Mucosa of descending colon (tissue), 3 donors: ENCODE results near the gene VCAN. TPM values are rescaled to one million over a fixed set of nuclear protein-coding genes. Genes with fewer than 3 reads are reported as not detected.

Experiments
- ATAC-seq: fragments of 200-7000 bp; cut with Tn5 transposase; one replicate; pipeline ENCODE4 v1.9.1; 2020; ENCODE audit warnings: mild to moderate bottlenecking, moderate library complexity
- DNase-seq, 3 donors: peaks; one replicate each; pipeline ENCODE4 v3.0.0-alpha.2; 2020
- H3K36me3 ChIP-seq: fragments of 200-600 bp; one replicate; pipeline ENCODE4 v1.8.0; 2021; ENCODE audit warnings: low read depth, mild to moderate bottlenecking
- H3K4me1 ChIP-seq: fragments of 200-600 bp; one replicate; pipeline ENCODE4 v1.8.0; 2021; ENCODE audit warnings: low read depth, mild to moderate bottlenecking
- H3K4me3 ChIP-seq: fragments of 200-600 bp; one replicate; pipeline ENCODE4 v1.8.0; 2021; ENCODE audit warnings: mild to moderate bottlenecking
- H3K9me3 ChIP-seq: fragments of 200-600 bp; one replicate; pipeline ENCODE4 v1.8.0; 2021; ENCODE audit warnings: mild to moderate bottlenecking
- intact Hi-C, 2 donors: fragments of 100-400 bp; cut with DNase I in 1 of 2; cut with micrococcal nuclease in 1 of 2; formaldehyde crosslinking; loops; one replicate each; pipeline versions ENCODE4 v1.11.0 to v1.11.1; 2022; cut with DNase I, micrococcal nuclease
- total RNA-seq, 3 donors: library from RNA; stranded (reverse); fragmentation: NEBNext Ultra II Directional in 2 of 3; extraction: Animal tissue kit (Norgen Biotek cat#: 25700) in 2 of 3; gene quantifications; one replicate each; pipeline versions ENCODE4 v1.2.1 to v1.2.4, GENCODE V29; 2021 to 2023
- TF ChIP-seq, protein P1 (sequence below): fragments of 200-600 bp; IDR thresholded peaks from one replicate; pipeline ENCODE4 v1.8.0; 2022; ENCODE audit warnings: antibody characterized with exemption, mild to moderate bottlenecking
- donor health status: DM: no; HTN: no; CAD: no; lungs with moderate emphysema.
- donor health status: DM: no; HTN: no; CAD: no.
- donor health status: DM: no; HTN: yes; CAD: no.

Gene VCAN
- total RNA-seq, 3 donors from 2014 or later, result 8.8 to 36.0 (median 20.5) TPM

DNA sequence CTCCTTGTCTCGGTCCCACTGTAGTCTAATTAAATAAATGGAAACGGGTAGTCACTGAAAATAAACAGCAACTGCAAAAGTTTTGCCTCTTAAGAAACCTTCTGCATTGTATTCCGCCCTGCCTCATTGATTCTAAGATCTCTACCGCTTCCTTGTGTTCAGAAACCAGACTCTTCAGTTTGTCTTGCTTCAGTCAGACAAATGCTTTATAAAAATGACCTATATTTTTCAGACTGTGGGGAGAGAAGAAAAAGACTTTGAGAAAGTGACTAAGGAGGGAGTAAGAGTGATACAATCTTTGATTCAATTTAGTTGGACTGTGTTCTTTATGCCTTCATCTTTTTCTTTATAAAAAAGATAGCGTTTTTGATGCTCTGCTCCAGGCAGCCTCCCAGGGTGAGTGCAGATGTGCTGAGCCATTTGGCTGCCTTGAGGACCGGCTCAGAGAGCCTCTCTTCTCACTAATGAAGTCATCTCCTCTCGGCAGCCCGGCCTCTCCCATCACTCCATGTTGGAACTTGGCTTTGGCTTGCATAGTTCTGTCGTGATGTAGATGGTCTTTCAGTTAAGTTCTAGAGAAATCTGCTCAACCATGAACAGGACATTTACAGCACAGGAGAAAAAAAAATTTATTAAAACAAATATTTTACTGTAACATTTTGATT lies 4.0 kb upstream of the VCAN start:
- Histone ChIP-seq H3K9me3 (no peaks in the 10 kb centered on the region), H3K36me3 (no peaks in the 10 kb centered on the region), H3K4me3 (no peak overlapping the region), H3K4me1 (peaks cover under 1% of the 10 kb centered on the region)
- intact Hi-C loops, result no loop called here
- peak; percentile 21 for ATAC-seq
- TF ChIP-seq, protein P1, sequence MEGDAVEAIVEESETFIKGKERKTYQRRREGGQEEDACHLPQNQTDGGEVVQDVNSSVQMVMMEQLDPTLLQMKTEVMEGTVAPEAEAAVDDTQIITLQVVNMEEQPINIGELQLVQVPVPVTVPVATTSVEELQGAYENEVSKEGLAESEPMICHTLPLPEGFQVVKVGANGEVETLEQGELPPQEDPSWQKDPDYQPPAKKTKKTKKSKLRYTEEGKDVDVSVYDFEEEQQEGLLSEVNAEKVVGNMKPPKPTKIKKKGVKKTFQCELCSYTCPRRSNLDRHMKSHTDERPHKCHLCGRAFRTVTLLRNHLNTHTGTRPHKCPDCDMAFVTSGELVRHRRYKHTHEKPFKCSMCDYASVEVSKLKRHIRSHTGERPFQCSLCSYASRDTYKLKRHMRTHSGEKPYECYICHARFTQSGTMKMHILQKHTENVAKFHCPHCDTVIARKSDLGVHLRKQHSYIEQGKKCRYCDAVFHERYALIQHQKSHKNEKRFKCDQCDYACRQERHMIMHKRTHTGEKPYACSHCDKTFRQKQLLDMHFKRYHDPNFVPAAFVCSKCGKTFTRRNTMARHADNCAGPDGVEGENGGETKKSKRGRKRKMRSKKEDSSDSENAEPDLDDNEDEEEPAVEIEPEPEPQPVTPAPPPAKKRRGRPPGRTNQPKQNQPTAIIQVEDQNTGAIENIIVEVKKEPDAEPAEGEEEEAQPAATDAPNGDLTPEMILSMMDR, result no peak
- peak in 1 of 3 donors; percentile 9 for DNase-seq

DNA sequence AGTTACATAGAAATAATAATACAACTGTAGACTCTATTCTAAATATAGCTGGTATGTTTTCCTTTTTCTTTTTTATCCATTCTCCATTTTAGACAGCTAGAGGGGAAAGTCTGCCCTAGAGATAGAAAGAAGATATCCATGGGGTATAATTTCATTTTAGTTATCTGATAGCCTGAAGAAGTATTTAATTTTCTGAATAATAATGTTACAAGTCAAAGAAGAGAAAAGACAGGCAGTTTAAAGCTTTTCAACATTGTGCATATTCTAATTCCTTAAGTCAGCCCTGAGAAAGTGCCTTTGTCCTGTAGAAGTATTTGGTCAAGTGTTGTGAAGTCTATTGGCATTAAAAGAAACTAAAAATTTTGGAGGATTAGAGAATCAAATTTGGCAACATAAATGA lies 2.5 kb upstream of the VCAN start:
- ATAC-seq, result no peak
- TF ChIP-seq, protein P1, result no peak
- no peak for DNase-seq
- Histone ChIP-seq H3K9me3 (no peaks in the 10 kb centered on the region), H3K4me1 (peaks cover 12% of the 10 kb centered on the region), H3K36me3 (no peaks in the 10 kb centered on the region), H3K4me3 (no peak overlapping the region)
- intact Hi-C loops, result no loop called here

DNA sequence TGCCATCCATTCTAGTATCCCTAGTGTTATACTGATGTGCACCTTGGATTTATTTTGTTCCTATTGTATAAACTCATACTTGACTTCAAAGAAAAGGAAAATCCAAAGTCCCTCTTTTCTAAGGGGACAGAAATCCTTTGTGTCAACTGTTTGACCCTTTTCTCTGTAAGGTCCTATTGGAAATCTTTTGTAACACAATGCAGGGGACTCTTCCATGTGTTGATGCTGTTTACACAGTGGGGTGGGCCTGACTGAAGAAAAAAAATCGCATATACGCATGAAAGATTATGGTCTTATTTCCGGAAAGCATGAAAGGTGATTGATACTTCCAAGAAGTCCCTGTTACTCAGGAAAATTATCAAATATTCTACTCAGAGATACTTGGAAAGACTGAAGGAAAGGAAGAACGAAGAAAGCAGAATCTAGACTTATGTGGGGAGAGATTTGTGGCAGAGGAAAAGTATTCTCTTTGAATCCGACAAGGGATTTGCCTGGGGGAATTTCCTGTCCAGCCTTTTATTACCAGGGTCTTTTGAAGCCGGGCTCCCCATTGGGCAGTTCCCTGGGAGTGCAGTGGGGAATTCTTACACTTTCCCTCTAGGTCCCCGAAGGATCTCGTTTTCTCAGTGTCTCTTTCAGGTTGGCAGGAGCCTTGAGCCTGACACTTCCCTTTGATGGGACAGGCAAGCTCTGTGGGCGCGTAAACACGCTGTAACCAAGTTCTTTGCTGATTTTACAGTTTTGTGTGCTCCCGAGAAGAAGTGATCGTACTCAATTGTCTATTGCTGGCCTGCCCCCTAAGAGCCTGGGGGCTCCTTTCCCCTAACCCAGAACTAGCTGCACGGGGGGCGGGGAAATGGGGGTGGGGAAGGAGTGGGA lies 779 bp upstream of the VCAN start:
- Histone ChIP-seq H3K4me1 (peaks cover 17% of the 10 kb centered on the region), H3K4me3 (no peak overlapping the region), H3K9me3 (no peaks in the 10 kb centered on the region), H3K36me3 (no peaks in the 10 kb centered on the region)
- TF ChIP-seq, protein P1, result no peak
- peak in 1 of 3 donors; percentile 4 for DNase-seq
- ATAC-seq, result no peak
- intact Hi-C loops, result no loop called here

DNA sequence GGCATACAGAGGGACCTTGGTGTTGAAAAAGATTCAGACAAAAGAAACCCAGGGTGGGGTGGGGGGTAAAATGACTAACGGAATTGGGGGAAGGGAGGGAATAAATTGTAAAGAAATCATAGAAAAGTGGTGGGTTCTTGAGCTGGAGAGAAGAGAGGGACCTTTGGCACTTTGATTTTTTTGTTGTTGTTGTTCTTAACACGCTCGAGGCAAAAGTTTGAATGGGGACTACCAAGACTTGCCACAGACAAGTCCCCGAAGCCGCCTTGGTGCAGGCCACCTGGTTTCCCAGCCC lies 616 bp downstream of the VCAN start:
- ATAC-seq, result no peak
- Histone ChIP-seq H3K4me3 (no peak overlapping the region), H3K4me1 (peaks cover 17% of the 10 kb centered on the region), H3K36me3 (no peaks in the 10 kb centered on the region), H3K9me3 (no peaks in the 10 kb centered on the region)
- intact Hi-C loops, result no loop called here
- TF ChIP-seq, protein P1, result no peak
- no peak for DNase-seq

DNA sequence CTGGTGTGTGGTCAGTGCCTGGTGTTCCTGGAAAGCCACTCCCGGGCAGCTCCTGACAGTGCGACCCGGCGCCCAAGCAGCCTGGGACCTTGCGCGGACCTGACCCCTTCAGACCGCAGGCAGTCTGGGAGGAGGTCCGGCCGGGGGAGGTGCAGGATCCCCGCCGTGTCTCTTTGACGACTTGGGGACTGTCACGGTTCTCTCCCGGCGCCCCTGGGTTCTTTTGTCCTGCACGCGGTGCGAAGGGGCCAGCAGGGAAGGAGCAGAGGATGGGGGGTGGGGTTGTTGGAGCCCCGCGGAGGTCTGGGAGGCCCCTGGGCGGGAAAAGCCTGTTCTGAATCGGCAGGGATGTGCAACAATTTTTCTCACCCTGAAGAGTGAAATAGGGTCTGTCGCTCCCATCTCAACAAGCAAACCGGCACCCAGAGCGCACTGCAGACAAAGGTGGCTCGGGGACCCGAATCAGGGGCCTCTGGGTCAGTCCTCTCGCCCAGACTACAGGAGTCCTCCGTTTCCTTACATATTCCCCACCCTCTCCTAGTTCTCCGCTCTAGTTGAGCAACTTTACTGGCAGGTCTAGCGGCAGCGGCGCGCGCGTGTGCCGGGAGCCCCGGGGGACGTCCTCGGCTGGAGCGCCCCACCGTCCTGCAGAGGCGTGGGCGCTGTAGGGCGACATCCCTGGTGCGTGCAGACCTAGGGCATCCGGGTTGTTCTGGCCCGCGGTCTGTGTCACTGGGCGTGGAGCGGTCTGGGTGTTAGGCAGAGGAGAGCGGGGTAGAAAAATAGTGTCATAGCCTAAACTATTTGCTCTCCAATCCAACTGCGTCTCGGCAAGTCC lies 1.2 kb downstream of the VCAN start:
- intact Hi-C loops, result no loop called here
- Histone ChIP-seq H3K9me3 (no peaks in the 10 kb centered on the region), H3K36me3 (no peaks in the 10 kb centered on the region), H3K4me3 (no peak overlapping the region), H3K4me1 (peaks cover 17% of the 10 kb centered on the region)
- ATAC-seq (peak; percentile 37), DNase-seq (peak; percentile 7 to 50 (median 32))
- TF ChIP-seq, protein P1, result no peak
